ENCODE data around the gene TENM4.
"Not testable (repeated sequence)": the region's sequence is repeated elsewhere in the genome, so short reads cannot be mapped to it uniquely, and the experiment has no call there.

TENM4 gene

GRCh38 chr11:79227767-79228755 is 212.8 kb downstream of the TENM4 start:
- DNase-seq (ENCODE audit: low read depth), result no peak
- no peak overlapping the region for H3K4me3 ChIP-seq (ENCODE audit: low read depth, low read length)
- no peak for TF ChIP-seq CTCF (IDR thresholded peaks at IDR 0.05; ENCODE audit: low read depth, low read length, missing control alignments)

DNA sequence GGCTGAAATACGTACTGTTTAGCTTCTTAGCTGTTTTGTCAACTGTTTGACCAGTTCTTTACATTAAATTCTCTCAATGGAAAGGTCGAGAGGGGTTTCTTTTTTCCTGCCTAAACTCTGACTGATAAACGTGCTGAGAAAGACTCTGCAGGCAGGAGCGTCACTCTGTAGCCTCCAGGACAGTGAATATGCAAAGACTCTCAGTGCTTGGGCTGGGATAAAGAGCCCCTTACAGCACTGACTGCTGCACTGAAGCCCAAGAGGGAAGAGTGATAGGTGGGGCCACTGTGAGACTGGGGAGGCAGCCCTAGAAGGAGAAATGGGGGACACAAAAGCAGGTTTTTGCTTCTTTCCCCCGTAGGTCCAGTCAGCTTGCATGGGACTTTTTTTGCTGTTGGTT is 213.5 kb downstream of the TENM4 start:
- TF ChIP-seq CTCF (IDR thresholded peaks at IDR 0.05; ENCODE audit: low read depth, low read length, missing control alignments), result no peak
- DNase-seq (ENCODE audit: low read depth), result no peak
- H3K4me3 ChIP-seq (ENCODE audit: low read depth, low read length), result no peak overlapping the region

GRCh38 chr11:79226126-79226525 is 214.7 kb downstream of the TENM4 start:
- no peak for TF ChIP-seq CTCF (IDR thresholded peaks at IDR 0.05; ENCODE audit: low read depth, low read length, missing control alignments)
- no peak for DNase-seq (ENCODE audit: low read depth)
- no peak overlapping the region for H3K4me3 ChIP-seq (ENCODE audit: low read depth, low read length)

DNA sequence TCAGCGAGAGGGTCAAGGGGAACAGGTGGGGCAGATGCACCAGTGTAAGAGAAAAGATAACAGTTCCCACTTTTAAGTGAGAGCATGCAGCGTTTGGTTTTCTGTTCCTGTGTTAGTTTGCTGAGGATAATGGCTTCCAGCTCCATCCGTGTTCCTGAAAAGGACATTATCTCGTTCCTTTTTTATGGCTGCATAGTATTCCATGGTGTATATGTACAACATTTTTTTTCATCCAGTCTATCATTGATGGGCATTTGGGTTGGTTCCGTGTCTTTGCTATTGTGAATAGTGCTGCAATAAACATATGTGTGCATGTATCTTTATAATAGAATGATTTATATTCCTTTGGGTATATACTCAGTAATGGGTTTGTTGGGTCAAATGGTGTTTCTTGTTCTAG is 218.7 kb downstream of the TENM4 start:
- DNase-seq (ENCODE audit: low read depth); H3K4me3 ChIP-seq (ENCODE audit: low read depth, low read length): not testable (repeated sequence)

DNA sequence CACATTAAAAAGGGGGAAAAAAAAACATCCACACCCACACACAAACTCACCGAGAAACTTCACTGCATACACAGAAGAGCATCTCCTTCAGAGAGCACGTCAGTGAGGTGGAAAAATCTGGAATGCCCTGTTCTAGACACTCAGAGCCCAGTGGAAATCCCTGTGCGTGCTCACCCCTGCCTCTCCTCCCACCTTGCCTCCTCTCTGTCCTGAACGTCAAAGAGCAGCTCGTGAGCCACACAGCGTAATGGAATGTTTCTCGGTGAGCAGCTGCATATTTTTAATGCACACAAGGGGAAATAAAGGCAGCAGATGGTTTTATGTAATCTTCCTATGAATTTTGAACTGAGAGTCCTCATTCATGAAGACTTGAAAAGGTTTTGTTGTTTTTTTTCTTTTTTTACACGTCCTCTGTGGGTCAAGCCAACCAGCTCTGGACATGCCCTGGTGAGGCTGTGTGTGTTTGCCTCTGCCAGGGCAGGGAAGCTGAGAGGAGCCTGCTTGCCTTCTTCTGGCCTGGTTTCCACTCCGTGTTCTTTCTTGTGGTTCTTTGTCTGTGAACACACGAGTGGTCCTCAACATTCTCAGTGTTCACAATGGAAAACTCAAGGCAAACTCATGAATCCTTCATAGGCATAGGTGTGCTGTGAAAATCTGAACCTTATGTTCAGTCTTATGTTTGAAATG is 219.2 kb downstream of the TENM4 start:
- no peak for DNase-seq (ENCODE audit: low read depth)
- no peak overlapping the region for H3K4me3 ChIP-seq (ENCODE audit: low read depth, low read length)
- TF ChIP-seq CTCF (IDR thresholded peaks at IDR 0.05; ENCODE audit: low read depth, low read length, missing control alignments), result no peak

- no peak for TF ChIP-seq CTCF (IDR thresholded peaks at IDR 0.05; ENCODE audit: low read depth, low read length, missing control alignments)
- H3K4me3 ChIP-seq (ENCODE audit: low read depth, low read length), result no peak overlapping the region
- DNase-seq (ENCODE audit: low read depth), result no peak
Observed at GRCh38 chr11:79220171-79220570, 220.7 kb downstream of the TENM4 start.

- TF ChIP-seq CTCF (IDR thresholded peaks at IDR 0.05; ENCODE audit: low read depth, low read length, missing control alignments), result no peak
- H3K4me3 ChIP-seq (ENCODE audit: low read depth, low read length), result no peak overlapping the region
- no peak for DNase-seq (ENCODE audit: low read depth)
Observed at GRCh38 chr11:79219186-79220045, 221.4 kb downstream of the TENM4 start.
